K562 (cell line): ENCODE measurements around the gene THSD8. TPM values are rescaled to one million over a fixed set of nuclear protein-coding genes. Genes with fewer than 3 reads are reported as not detected.

Experiments
- CREM ChIP-seq: IDR thresholded peaks from 2 replicates; pipeline ENCODE4 v1.6.1; 2014; ENCODE audit warnings: antibody characterized with exemption, low read depth
- HLTF ChIP-seq: fragments of 450-650 bp; IDR thresholded peaks from 2 replicates; pipeline ENCODE4 v1.6.1; 2016
- MTA3 ChIP-seq: fragments of 450-650 bp; formaldehyde crosslinking; IDR thresholded peaks from 2 replicates; pipeline ENCODE4 v1.6.1; 2017; ENCODE audit warnings: mild to moderate bottlenecking, borderline replicate concordance
- PHF20 ChIP-seq: fragments of 450-650 bp; IDR thresholded peaks from 2 replicates; pipeline ENCODE4 v1.6.1; 2018; ENCODE audit not compliant: partially characterized antibody
- PHF8 ChIP-seq: fragments of 200-600 bp; sonication (generic); IDR thresholded peaks from 2 replicates; pipeline ENCODE4 v1.6.1; 2012; ENCODE audit warnings: mixed run types, mild to moderate bottlenecking, inconsistent platforms, low read length, moderate library complexity, borderline replicate concordance
- RBM22 ChIP-seq: fragments of 200-400 bp; formaldehyde crosslinking; IDR thresholded peaks from 2 replicates; pipeline ENCODE4 v1.6.1; 2018; ENCODE audit warnings: low read length, low read depth; ENCODE audit not compliant: poor library complexity, severe bottlenecking
- TCF3 ChIP-seq: sonication (generic); formaldehyde crosslinking; IDR thresholded peaks from 2 replicates; pipeline ENCODE4 v1.4.0; 2020; ENCODE audit warnings: mild to moderate bottlenecking, missing genetic modification reagents
- U2AF2 ChIP-seq: fragments of 200-400 bp; formaldehyde crosslinking; optimal IDR thresholded peaks from 2 replicates; pipeline ENCODE3; 2017; ENCODE audit warnings: low read depth, mild to moderate bottlenecking, low read length
- ZBTB17 ChIP-seq: fragments of 450-650 bp; formaldehyde crosslinking; IDR thresholded peaks from 2 replicates; pipeline ENCODE4 v1.4.0; 2020; ENCODE audit warnings: mild to moderate bottlenecking
- ZNF197 ChIP-seq: fragments of 200-800 bp; sonication (Bioruptor generic); IDR thresholded peaks from 2 replicates; pipeline ENCODE4 v1.6.1; 2016; ENCODE audit warnings: low read depth, missing genetic modification characterization, missing compliant biosample characterization
- ZNF785 ChIP-seq: fragments of 250-450 bp; sonication (Bioruptor Pico); IDR thresholded peaks from 2 replicates; pipeline ENCODE4 v1.4.0; 2020; ENCODE audit warnings: mild to moderate bottlenecking
- polyA plus RNA-seq, 8 experiments: library from polyadenylated mRNA; depleted of rRNA in 4 of 8; stranded (reverse) in 5 of 8; unstranded in 3 of 8; fragments of >200 nt; fragmentation: Nextera tagmentation in 2 of 8; fragmentation: Illumina TruSeq in 1 of 8; extraction: Ambion mirVana in 2 of 8; extraction: Trizol in 1 of 8; gene quantifications; 2 replicates each; pipeline versions ENCODE4 v1.2.1 to v1.2.3, GENCODE V29; 2011 to 2014; ENCODE audit warnings: inconsistent platforms in 1 of 8, missing spikeins in 1 of 8
- total RNA-seq, 7 experiments: library from RNA; depleted of rRNA in 6 of 7; stranded (reverse); fragments of >200 nt in 6 of 7; fragmentation: Illumina TruSeq in 2 of 7; extraction: Trizol in 2 of 7; gene quantifications; 2 replicates each; pipeline versions ENCODE4 v1.2.1 to v1.2.3, GENCODE V29; 2011 to 2021; ENCODE audit warnings: low replicate concordance in 1 of 7
- TF ChIP-seq, protein P1 (sequence below), 2 experiments: fragments of 450-650 bp; IDR thresholded peaks; 2 replicates each; pipeline ENCODE4 v1.6.1; 2016; ENCODE audit warnings: mild to moderate bottlenecking in 2 of 2, borderline replicate concordance in 1 of 2, low read depth in 1 of 2, moderate library complexity in 1 of 2
- TF ChIP-seq, protein P2 (sequence below): fragments of 250-450 bp; sonication (Bioruptor Pico); IDR thresholded peaks from 2 replicates; pipeline ENCODE4 v1.8.0; 2021; ENCODE audit warnings: moderate library complexity, mild to moderate bottlenecking, inconsistent platforms
- TF ChIP-seq, protein P3 (sequence below): fragments of 250-450 bp; sonication (Bioruptor Pico); IDR thresholded peaks from 2 replicates; pipeline ENCODE4 v1.8.0; 2022; ENCODE audit warnings: inconsistent platforms, mild to moderate bottlenecking, moderate library complexity, borderline replicate concordance
- TF ChIP-seq, protein P4 (sequence below): sonication (generic); formaldehyde crosslinking; IDR thresholded peaks from 2 replicates; pipeline ENCODE4 v1.8.0; 2023; ENCODE audit warnings: mild to moderate bottlenecking, missing genetic modification reagents

The THSD8 gene
- total and polyA plus RNA-seq, 9 of the 15 experiments (the other 6 are each of a cell fraction or from before 2014, with no cell fraction given) = 8.4 to 42.4 (median 19.9) TPM; not detected in 2

DNA sequence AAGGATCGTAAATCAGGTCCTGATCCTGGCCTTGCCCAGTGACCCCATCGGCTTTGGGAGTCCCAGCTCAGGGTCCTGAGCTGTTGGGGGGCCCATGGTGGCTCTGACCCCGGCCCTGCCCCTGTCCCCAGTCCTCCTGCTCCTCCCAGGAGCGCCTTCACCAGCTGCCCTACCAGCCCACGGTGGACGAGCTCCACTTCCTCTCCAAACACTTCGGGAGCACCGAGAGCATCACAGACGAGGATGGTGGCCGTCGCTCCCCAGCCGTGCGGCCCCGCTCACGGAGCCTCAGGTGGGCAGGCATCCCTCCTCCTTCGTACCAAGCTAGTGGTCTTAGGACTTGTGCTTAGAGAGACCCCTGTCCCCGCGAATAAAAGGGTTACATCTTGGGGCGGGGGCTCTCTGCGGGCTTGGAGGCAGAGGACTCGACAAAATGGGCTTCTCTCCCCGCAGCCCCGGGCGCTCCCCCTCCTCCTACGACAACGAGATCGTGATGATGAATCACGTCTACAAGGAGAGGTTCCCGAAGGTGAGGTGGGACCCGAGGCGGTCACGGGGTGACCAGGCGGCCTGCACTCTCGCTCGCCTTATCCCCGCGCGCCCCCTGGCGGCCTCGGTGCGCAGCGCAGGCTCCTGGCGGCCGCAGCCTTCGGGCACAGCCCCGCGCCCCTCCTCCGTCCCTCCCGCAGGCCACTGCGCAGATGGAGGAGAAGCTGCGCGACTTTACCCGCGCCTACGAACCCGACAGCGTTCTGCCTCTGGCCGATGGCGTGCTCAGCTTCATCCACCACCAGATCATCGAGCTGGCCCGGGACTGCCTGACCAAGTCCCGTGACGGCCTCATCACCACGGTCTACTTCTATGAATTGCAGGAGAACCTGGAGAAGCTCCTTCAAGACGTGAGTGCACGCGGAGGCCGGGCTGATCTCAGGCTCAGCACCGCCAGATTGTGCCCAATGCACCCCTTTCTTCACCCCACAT is 45.6 kb downstream of the THSD8 start (continued):
- TF ChIP-seq, protein P1, sequence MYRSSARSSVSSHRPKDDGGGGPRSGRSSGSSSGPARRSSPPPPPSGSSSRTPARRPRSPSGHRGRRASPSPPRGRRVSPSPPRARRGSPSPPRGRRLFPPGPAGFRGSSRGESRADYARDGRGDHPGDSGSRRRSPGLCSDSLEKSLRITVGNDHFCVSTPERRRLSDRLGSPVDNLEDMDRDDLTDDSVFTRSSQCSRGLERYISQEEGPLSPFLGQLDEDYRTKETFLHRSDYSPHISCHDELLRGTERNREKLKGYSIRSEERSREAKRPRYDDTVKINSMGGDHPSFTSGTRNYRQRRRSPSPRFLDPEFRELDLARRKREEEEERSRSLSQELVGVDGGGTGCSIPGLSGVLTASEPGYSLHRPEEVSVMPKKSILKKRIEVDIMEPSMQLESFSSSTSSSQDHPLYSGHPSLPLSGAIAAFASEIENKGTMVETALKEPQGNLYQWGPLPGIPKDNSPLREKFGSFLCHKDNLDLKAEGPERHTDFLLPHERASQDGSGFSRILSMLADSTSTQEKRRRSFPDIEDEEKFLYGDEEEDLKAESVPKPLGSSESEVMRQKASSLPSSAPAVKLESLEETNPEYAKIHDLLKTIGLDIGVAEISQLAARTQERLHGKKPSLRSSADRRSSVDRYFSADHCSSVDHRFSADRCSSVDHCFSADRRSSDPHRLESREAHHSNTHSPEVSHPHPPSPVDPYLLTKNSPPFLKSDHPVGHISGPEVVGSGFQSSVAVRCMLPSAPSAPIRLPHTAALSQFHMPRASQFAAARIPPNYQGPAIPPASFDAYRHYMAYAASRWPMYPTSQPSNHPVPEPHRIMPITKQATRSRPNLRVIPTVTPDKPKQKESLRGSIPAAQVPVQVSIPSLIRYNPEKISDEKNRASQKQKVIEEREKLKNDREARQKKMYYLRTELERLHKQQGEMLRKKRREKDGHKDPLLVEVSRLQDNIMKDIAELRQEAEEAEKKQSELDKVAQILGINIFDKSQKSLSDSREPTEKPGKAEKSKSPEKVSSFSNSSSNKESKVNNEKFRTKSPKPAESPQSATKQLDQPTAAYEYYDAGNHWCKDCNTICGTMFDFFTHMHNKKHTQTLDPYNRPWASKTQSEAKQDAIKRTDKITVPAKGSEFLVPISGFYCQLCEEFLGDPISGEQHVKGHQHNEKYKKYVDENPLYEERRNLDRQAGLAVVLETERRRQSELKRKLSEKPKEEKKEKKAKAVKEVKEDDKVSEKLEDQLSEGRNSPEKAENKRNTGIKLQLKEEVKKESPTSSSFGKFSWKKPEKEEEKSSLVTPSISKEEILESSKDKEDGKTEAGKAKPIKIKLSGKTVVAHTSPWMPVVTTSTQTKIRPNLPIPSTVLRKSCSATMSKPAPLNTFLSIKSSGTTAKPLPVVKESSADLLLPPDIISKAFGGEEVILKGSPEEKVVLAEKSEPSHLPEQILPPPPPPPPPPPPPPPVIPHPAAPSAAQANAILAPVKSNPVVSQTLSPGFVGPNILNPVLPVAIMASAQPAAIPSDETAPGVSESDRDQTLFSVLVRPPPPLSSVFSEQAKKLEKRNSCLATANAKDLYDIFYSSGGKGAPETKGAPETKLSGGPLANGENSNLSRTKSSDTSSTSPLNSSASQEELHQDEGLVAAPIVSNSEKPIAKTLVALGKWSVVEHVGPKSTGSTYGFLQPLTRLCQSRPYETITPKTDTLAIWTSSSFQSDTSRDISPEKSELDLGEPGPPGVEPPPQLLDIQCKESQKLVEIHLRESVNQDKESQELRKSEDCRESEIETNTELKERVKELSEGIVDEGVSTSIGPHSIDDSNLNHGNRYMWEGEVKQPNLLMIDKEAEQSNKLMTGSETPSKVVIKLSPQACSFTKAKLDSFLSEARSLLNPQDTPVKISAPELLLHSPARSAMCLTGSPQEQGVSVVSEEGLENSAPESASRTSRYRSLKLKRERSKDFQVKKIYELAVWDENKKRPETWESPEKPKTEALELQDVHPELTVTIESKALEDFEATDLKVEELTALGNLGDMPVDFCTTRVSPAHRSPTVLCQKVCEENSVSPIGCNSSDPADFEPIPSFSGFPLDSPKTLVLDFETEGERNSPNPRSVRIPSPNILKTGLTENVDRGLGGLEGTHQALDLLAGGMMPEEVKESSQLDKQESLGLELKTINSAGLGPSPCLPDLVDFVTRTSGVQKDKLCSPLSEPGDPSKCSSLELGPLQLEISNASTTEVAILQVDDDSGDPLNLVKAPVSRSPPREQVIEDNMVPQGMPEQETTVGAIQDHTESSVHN (IDR thresholded peaks at IDR 0.05; ENCODE audit: borderline replicate concordance in 1 of 2, low read depth in 1 of 2) = no peak
- TF ChIP-seq, protein P2, sequence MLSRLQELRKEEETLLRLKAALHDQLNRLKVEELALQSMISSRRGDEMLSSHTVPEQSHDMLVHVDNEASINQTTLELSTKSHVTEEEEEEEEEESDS = no peak
- TF ChIP-seq U2AF2 = no peak
- TF ChIP-seq, protein P3, sequence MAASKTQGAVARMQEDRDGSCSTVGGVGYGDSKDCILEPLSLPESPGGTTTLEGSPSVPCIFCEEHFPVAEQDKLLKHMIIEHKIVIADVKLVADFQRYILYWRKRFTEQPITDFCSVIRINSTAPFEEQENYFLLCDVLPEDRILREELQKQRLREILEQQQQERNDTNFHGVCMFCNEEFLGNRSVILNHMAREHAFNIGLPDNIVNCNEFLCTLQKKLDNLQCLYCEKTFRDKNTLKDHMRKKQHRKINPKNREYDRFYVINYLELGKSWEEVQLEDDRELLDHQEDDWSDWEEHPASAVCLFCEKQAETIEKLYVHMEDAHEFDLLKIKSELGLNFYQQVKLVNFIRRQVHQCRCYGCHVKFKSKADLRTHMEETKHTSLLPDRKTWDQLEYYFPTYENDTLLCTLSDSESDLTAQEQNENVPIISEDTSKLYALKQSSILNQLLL = no peak
- TF ChIP-seq MTA3 = peak; percentile 44; the same call in 1 of the 2 replicates
- TF ChIP-seq HLTF = no peak
- peak; percentile 99 for TF ChIP-seq ZNF785 (CRISPR knock-in tag)
- TF ChIP-seq PHF20 = no peak
- no peak; the same call in 1 of the 2 replicates for TF ChIP-seq TCF3
- TF ChIP-seq ZNF197 (CRISPR knock-in tag) = no peak
- peak; percentile 52 for TF ChIP-seq RBM22
- TF ChIP-seq PHF8 = no peak
- no peak for TF ChIP-seq ZBTB17 (CRISPR knock-in tag)
- TF ChIP-seq, protein P4, sequence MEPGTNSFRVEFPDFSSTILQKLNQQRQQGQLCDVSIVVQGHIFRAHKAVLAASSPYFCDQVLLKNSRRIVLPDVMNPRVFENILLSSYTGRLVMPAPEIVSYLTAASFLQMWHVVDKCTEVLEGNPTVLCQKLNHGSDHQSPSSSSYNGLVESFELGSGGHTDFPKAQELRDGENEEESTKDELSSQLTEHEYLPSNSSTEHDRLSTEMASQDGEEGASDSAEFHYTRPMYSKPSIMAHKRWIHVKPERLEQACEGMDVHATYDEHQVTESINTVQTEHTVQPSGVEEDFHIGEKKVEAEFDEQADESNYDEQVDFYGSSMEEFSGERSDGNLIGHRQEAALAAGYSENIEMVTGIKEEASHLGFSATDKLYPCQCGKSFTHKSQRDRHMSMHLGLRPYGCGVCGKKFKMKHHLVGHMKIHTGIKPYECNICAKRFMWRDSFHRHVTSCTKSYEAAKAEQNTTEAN (CRISPR knock-in tag) = no peak
- TF ChIP-seq CREM = peak; percentile 70
